ENCODE measurements around the gene TCL1B.

The TCL1B gene

DNA sequence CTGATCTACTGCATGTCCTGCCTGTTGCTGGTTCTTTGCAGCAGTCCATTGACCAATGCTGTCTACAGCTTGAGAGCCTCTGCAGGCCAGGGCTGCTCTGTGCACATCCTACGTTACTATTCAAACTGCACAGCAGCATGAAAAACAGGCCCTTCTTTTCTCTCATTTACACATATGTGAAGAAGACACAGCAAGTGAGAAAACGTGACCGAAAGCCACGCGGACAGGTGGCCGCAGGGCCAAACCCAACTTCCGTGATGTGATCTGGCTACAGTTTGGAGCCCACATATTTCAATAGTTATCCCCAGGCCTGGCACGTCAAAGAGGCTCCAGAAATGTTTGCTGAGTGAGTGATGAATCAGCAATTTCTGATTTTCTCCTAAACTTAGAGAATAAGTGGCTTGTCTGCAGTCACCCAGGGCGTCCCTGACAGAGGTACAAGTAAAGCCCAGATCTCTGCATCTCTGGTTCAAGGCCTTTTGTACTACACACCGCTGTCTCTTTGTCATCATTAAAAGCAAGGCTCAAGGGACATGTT is 17.9 kb upstream of the TCL1B start:
- DNase-seq, result no peak

DNA sequence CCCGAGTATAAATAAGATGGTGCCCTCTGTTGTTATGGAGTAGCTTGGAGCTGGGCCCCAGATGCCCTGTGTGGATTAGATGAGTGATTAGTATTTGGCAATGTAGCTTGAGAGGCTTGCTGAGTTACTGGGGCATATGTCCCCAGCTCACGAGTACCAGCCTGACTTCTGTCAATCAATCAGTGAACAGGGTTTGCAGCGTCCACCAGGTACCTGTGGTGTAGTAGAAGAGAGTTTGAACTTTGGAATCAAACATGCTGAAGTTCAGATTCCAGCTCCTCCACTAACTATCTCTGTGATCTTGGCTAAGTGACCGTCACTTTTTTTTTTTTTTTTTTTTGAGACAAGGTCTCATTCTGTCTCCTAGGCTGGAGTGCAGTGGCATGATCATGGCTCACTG is 11.6 kb upstream of the TCL1B start:
- no peak for DNase-seq

DNA sequence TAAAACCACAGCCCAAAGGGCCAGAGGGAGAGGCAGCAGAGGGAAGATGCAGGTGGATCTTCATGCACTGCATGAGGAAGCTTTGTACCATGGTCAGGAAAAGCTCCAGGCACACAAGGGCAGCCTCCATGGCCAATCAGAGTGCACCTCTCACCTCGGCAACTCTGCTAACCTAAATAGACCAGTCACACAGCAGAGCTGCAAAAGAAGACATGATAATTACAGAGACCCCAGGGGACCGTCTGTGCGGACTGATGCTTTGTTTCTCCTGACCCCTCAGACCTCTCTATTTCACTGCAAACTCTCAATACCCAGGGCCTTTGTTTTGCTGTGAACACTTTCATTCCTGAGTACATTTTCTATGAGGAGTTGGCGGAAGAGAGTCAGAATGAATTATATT is 10.7 kb upstream of the TCL1B start:
- DNase-seq, result no peak

DNA sequence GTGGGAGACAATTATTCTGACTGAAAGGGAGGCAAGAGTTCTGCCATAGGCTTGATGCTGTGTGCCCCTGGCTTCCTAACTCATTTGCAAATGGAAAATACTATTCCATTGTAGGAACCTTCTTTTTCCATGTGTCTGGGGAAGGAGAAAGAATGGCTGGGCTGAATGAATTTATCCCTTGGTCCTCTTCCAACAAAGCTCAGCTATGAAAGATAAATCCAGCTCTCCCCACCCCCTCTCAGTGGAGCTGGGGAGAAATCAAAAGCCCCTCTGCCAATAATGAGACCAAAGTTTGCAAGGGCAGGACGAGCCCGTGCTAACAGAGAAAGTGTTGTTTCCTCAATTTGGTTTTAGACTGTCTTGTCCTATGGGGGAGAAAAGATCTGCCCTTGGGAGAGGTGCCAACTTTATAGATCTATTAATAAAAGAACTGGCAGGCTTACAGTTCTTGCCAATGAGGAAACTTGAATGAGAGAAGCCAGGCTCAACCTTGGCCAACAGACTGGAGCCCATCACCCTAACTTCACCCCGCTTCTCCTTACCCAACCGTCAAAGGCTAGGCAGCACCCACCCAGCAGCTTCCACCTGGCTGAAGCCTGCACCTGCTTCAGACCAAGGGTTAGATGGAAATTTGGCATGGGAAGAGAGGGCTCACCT is 8.9 kb upstream of the TCL1B start:
- DNase-seq, result no peak

DNA sequence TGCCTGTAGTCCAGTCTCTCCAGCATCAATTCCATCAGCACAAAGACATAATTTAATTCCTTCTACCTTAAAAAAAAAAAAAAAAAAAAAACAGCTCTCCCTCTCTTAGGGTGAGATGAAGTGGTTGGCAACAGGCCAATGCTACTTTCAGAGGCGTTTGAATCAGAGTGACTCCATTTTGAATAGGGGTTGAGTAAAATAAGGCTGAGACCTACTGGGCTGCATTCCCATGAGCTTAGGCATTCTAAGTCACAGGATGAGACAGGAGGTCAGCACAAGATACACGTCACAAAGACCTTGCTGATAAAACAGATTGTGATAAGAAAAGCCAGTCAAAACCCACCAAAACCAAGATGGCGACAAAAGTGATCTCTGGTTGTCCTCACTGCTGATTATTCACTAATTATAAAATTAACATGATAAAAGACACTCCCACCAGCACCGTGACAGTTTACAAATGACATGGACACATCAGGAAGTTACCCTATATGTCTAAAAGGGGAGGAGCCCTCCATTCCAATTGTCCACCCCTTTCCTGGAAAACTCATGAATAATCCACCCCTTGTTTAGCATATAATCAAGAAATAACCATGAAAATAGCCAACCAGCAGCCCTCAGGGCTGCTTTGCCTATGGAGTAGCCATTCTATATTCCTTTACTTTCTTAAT is 6.9 kb upstream of the TCL1B start:
- no peak for DNase-seq

DNA sequence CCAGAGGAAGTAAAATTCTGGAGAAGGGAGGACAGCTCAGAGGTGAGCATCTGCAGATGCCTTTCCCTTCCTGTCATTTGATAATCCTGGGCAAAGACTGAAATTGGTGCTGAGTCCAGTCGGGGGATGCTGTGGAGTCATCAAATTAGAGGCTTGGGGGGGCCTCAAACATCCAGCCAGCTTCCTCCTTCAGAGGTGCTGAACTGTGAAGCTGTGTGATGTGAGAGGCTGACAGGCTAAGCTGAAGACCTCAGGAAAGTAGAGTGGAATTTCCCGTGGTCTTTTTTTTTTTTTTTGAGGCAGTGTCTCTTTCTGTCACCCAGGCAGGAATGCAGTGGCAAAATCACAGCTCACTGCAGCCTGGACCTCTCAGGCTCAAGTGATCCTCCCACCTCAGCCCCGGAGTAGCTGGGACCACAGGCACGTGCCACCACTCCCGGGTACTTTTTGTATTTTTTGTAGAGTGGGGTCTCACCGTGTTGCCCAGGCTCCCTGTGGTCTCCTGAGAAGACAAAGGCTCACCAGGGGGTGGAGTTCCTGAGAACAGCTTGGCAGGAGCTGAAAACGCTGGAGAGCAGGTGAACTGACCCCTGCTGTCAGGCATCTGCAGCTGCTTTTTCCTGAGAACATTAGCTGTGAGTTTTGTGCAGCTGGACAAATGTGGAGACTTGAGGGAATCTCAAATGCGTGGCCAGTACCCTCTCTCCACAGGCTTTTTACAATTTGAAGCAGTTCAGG is 6.1 kb upstream of the TCL1B start:
- no peak for DNase-seq

DNA sequence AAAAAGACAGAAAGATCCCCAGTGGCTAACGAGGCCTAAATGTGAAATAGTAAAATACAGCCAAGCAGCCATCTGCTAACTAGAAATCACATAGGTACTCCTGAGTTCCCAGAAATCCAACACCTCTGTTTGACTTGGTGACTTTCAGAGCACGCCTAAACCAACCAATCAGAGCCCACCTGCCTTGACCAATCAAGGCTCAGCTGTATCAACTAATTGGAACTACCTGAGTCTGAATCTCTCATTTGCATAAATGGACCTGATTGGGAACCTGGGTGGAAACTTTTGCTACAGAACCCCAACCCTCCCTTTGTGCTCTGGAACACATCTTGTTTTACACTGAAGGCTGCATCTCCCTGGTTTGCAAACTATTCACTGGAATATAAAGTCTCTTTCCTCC is 5.1 kb upstream of the TCL1B start:
- no peak for DNase-seq

DNA sequence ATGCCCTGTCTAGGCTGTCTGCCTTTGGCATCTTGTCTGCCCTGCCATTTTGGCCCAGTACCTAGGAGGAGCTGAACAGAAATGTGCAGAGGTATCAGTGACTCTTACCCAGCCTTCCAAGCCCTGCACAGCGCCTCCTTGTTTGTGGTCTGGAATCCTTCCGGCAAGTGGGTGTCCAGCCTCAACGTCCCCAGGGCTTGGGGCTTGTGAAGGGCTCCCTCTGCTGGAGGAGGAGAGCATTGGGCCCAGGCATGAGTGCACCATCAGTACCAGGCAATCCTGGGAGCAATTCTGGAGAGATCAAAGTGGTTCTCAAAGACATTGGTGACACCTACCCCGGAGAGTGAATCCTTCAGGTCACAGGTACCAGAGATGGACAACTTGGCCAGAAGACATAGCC is 2.4 kb upstream of the TCL1B start:
- peak; percentile 9 for DNase-seq

DNA sequence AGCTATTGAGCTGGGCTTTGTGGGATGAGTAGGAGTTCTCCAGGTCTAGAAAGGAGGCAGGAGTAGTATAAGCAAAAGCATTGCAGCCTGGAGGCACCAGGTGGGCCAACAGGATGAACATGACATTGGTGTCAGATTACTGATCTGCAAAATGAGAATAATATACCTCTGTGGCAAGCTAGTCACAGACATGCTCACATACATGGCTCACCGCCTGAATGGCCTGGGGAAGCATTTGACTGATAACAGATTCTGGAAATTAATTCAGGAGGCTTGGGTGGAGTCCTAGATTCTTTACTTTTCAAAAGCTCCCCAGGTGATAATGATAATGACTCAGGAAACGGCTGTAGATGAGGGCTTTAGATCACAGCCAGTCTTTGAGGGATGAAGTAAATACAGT is 709 bp downstream of the TCL1B start:
- DNase-seq, result no peak

DNA sequence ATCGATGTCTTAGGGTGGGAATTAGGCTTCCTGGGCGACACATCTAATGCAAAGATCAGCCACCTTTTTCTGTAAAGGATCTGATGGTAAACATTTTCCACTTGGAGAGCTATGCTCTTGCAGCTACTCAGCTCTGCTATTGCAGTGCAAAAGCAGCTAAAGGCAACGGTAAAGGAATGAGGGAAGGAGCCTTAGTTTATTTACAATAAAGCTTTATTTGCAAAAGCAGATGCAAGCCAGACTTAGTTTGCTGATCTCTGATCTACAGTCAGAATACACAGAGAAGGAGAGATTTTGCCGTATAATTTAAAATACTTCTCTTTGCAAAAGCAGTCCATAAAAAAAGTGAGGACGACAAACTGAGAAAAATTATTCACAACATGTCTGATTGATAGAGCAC is 3.2 kb downstream of the TCL1B start:
- DNase-seq, result no peak

DNA sequence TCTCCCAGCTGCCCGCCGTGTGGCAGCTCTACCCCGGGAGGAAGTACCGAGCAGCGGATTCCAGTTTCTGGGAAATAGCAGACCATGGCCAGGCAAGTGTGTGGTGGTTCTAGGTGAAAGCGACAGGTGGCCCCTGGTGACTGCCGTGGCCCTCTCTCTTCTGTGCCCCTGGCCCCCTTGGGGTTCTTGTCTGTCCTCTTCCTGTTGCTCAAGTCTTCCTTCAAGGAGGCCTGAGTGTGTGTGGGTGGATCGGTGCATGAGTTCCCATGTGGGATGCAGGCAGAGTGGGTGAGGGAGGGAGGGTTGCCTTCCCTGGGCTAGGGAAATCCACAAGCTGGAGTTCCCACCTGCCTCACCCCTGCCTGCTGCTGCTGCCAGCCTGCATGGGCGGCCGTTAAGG is 4.6 kb downstream of the TCL1B start:
- no peak for DNase-seq

DNA sequence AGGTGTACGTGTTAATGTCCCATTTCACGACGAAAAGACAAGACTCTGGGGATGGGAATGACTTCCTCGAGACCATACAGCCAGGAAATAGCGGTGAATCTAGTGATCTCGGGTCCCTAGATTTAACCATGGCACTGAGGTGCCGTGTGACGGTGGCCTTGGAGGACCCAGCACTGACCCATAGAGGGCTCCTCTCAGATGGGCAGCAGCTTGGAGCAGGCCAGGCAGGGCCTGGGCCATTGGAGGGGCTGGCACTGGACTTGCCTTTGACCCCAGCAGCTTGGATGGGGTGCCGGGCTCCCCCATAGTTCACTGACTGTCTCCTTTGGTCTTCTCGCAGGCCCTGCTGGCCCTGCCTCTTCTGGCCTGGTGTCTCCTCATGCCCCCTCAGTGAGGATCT is 5.4 kb downstream of the TCL1B start:
- DNase-seq, result no peak

DNA sequence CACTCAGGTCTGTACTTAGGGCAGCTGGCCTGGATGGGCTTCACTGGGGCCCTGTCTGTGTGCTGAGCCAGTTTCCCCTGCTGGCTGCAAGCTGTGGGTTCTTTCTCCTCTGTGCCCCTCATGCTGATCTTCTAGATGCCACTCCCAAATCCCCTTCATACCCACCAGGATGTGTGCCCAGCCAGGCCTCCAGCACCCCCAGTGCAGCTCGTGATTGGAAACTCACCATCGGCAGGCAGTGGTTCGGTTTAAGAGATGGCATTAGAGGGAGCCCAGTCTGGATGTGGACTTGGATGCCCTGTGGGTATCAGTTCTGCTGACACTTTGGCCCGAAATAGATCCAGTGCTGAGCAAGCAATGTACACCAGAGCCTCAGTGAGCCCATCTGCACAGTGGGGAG is 5.9 kb downstream of the TCL1B start:
- no peak for DNase-seq

DNA sequence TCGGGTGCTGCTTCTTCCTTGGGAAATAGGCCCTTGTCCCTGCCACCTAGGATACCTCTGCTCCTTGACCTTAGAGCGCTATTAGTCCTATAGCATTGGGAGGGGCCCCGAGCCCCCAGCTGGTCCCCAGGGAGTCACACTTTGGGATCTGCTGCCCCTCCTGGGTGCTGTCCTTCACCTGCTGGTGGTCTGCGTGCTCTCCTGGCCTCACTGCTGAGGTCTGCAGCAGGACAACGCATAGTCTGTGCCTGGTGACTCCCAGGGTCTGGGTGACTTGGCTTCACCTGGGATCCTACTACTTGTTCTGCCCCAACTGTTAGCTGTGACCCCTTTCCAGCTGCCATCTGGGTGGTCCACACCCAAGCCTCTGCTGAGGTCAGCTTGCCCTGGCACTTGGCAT is 8.8 kb downstream of the TCL1B start:
- no peak for DNase-seq

DNA sequence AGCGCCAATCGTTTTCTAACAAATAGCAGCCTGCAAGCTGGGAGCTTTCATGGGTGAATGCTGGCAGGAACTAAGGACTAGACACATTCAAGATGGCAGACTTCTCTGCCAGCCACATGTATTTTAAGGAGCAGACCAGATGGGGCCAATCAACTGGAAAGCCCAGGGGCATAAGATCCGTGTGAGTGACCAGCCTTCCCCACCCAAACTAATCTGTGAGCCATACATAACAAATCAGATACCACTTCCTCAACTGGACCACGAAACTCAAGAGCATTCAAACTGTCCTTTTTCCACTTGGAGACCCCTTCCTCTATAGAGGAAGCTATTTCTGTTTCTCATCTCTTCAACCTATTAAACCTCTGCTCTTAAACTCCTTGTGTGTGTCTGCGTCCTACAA is 9.7 kb downstream of the TCL1B start:
- DNase-seq, result no peak

DNA sequence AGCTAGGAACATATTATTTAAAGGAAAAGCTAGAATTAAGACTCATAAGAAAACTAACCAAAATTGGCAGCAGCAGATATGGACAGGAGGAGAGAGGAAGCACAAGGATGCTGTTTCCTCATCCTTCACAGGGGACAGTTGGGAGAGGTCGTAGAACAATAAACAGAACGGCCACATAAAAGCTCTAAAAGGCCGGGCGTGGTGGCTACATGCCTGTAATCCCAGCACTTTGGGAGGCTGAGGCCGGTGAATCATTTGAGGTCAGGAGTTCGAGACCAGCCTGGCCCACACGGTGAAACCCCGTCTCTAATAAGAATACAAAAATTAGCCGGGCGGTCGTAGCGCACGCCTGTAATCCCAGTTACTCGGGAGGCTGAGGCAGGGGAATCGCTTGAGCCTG is 10.5 kb downstream of the TCL1B start:
- DNase-seq, result no peak

DNA sequence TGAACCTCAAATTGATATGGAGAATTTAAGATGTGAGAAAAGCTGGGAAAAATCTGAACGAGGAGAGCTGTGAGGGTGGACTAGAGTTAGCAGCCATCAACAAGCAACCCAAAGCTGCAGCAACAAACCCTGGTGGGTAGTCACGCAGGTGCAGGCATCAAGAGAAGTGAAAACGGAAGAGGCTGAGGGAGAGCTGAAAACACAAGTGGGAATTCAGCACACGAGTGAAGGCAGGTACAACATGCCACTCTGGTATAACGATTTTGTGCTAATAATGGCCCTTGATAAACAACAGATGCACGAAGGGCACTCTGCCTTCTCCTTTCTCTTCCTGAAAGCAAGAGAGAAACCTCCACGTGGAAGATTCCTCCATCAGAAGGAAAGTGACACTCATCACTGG is 11.5 kb downstream of the TCL1B start:
- no peak for DNase-seq

DNA sequence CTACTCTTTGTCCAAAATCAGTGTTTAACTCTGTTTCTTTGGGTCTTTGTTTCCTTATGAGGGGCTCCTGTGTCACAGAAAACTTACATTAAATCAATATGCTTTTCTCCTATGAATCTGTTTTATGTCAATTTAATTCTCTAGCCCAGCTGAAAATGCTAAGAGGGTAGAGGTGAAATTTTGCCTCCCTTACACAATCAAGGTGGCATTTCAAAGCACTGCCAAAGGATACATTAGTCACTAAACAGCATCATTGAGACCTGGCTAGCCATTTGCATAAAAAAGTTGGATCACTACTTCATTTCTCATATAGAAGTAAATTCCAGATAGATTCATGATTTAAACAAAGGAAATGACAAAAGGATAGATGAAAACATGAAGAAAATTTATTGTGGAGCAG is 12.1 kb downstream of the TCL1B start:
- no peak for DNase-seq

DNA sequence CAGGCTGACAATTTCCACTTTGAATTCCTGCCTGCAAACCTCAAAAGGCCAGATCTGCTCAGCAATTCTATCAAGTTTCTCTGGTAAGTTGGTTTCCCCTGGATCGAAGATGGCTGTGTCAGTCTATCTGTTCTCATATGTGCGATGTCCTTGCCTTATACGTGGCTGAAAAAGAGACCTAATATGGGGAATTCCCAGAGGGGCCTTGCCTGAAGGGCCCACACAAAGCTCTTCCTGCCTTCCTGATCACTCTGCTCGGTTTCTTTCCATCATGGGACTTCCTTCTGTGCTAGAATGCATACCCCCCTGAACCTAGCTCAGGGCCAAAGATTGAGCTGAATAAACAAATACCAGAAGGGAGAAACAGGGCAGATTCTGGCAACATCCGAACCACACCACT is 13.2 kb downstream of the TCL1B start:
- no peak for DNase-seq

DNA sequence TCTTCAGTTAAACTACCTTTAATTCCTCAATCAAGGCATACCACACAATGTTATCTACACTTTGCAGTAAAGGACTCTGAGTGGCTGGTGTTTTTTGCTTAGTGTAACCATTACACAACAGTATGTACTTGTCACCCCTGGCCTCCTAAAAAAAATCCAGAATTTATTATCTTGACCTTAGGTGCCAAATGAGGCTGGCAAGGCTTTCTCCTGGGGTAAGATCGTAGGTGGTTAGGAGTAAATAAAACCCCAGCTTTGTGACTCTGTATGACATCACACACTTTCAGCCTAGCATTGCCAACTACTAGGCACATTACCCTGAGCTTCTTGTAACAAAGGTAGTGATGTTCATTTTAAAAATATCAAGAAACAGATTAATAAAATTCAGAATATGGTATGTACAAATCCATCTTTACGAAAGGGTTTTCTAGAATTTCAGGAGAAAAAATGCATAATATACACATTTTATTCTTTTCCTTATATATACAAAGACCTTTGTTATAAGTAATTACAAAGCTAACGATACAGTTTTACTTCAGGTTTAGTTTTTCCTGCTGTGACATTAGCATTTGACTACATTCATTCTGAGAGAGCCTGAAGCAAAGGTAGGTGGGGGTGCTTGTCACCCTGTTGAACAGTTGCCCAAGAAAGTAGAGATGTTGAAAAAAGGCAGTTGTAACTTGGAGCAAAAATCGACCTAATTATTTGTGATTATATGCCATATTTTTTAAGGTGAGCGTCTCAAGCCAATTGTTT is 14.2 kb downstream of the TCL1B start:
- DNase-seq, result no peak

DNA sequence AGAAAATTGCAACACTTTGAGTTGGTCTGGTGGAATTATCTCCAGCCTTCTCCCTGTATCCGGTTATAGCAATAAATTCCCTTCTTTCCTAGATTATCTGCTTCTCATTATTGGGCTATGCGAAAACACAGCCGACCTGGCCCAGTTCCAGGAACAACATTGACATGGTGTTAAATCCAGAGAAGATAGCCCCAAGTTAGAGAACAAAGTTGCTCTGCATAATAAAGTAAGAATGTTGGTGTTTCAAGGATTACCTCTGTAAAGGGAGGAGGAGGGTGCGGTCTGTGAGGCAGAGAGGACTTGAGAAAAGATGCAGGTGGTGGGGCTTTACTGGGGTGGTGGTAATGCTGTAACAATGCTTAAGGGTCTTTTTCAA is 15.6 kb downstream of the TCL1B start:
- DNase-seq, result no peak

DNA sequence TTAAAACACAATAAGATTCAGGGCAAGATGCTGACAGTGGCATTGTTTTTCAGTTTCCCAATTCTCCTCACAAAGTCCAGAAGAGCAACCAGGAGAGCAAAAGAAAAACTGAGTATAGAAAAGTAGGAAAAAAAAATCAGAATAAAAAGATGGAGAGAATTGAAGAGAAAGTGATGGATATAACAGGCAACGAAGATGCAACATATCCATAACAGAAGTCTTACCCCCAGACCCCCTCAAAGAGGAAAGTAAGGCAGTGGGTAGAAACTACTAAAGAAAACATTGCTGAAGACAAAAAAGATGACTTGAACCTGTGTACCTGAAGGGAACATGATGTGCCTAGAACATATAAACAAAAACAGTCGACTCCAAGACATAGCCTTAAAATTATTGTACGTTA is 17.1 kb downstream of the TCL1B start:
- no peak for DNase-seq

DNA sequence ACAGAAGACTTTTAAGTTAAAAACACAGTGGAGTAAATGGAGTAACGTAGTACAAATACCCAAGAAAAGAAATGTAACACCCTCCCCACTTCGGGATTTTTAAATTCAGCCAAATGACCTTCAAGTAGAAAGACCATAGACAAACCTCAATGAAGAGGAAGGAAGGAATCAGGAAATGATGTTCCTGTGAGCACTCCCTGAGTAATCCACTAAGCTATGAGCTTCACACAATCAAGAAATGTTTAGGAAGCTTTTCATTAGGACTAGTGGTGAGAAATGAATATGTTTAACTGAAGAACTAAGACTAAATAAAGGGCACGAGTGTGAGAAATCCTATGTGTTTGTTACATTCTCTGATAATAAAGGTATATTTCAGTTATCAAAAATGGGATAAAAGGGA is 17.6 kb downstream of the TCL1B start:
- DNase-seq, result no peak

DNA sequence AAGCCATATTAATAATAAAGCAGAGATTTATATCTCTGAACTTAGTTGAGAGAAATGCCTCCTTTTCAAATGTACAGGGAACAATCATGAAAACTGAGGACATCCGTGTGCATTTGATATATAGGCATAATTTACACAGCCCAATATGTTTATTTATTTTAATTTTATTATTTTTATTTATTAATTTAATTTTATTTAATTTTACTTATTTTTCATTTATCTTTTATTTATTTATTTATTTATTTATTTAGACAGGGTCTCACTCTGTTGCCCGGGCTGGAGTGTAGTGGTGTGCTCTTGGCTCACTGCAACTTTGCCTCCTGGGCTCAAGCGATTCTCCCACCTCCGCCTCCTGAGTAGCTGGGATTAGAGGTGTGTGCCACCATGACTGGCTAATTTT is 19.3 kb downstream of the TCL1B start:
- no peak for DNase-seq

All from EL (cell line).